ENCODE results near the gene OR4X1. TPM values are rescaled to one million over a fixed set of nuclear protein-coding genes. Genes with fewer than 3 reads are reported as not detected.

OR4X1 gene
- total and polyA plus RNA-seq, 2 donors (not counting 1 experiment from before 2014, with no cell fraction given) = not detected

GRCh38 chr11:48237727-48238126, 25.9 kb upstream of the OR4X1 start:
- H3K27ac Mint-ChIP-seq = no peak overlapping the region
- WGBS (ENCODE audit: insufficient coverage) = 78% methylated on average over 1 of the region's 3 CpGs
- no peaks in the 10 kb centered on the region for H3K9me3 Mint-ChIP-seq (ENCODE audit: insufficient read depth)

GRCh38 chr11:48242501-48242900, 21.2 kb upstream of the OR4X1 start:
- H3K4me3 Mint-ChIP-seq = no peak overlapping the region
- no peaks in the 10 kb centered on the region for H3K79me2 ChIP-seq (ENCODE audit: control insufficient read depth, insufficient read depth, low read length)
- no peak for TF ChIP-seq CTCF (IDR thresholded peaks at IDR 0.05)
- no peak for DNase-seq
- no peak overlapping the region for H2AFZ ChIP-seq (ENCODE audit: insufficient read depth, low read depth, low read length, poor library complexity, severe bottlenecking)
- POLR2A ChIA-PET = no interaction called here
- 56% methylated on average over 2 of the region's 3 CpGs for WGBS (ENCODE audit: insufficient coverage)
- no peak for ATAC-seq (ENCODE audit: low read depth)
- H3K27ac ChIP-seq (ENCODE audit: low read length in 2 of 2) = no peak overlapping the region
- no peak overlapping the region for H3K27ac Mint-ChIP-seq
- intact Hi-C loops (cut with micrococcal nuclease) = no loop called here
- no peak overlapping the region for H3K4me2 ChIP-seq (replicated peaks; ENCODE audit: low read depth, low read length, poor library complexity, severe bottlenecking)
- H3K4me1 ChIP-seq (ENCODE audit: control insufficient read depth in 2 of 2, insufficient read depth in 2 of 2, low read length in 2 of 2) = no peaks in the 10 kb centered on the region
- H3K9ac ChIP-seq (ENCODE audit: low read length) = no peak overlapping the region
- no peak overlapping the region for H3K4me3 ChIP-seq (ENCODE audit: control extremely low read depth in 1 of 5, extremely low read depth in 1 of 5, insufficient read depth in 1 of 5, low read depth in 2 of 5, low read length in 4 of 5)
- no peaks in the 10 kb centered on the region for H3K4me1 Mint-ChIP-seq
- no peaks in the 10 kb centered on the region for H3K36me3 ChIP-seq (replicated peaks in 1 of 2; ENCODE audit: control extremely low read depth in 1 of 2, control insufficient read depth in 1 of 2, extremely low read depth in 1 of 2, insufficient read depth in 2 of 2, low read length in 1 of 2)
- CTCF ChIA-PET = no interaction called here
- peaks cover 0 to 6% (median 3%) of the 10 kb centered on the region in 4 experiments for H3K27me3 ChIP-seq (replicated peaks in 1 of 4; ENCODE audit: control extremely low read depth in 1 of 4, control insufficient read depth in 3 of 4, insufficient read depth in 4 of 4, low read length in 3 of 4)
- no peaks in the 10 kb centered on the region for H3K9me3 ChIP-seq (ENCODE audit: control extremely low read depth in 1 of 3, control insufficient read depth in 2 of 3, insufficient read depth in 1 of 3, low read length in 2 of 3)
- no peaks in the 10 kb centered on the region for H3K9me3 Mint-ChIP-seq (ENCODE audit: insufficient read depth)
- peaks cover 43% of the 10 kb centered on the region for H3K27me3 Mint-ChIP-seq
- H4K20me1 ChIP-seq (ENCODE audit: control insufficient read depth, insufficient read depth, low read length, poor library complexity, severe bottlenecking) = no peaks in the 10 kb centered on the region

More at GRCh38 chr11:48237727-48238126, 25.9 kb upstream of the OR4X1 start:
- TF ChIP-seq CTCF (IDR thresholded peaks at IDR 0.05) (no peak), EZH2 (IDR thresholded peaks at IDR 0.05; ENCODE audit: borderline replicate concordance, insufficient read depth, low read depth, low read length, poor library complexity, severe bottlenecking) (no peak)
- no peaks in the 10 kb centered on the region for H3K4me1 Mint-ChIP-seq
- Histone ChIP-seq H3K79me2 (ENCODE audit: control insufficient read depth, insufficient read depth, low read length) (no peaks in the 10 kb centered on the region), H3K27me3 (replicated peaks in 1 of 4; ENCODE audit: control extremely low read depth in 1 of 4, control insufficient read depth in 3 of 4, insufficient read depth in 4 of 4, low read length in 3 of 4) (peaks cover 0 to 4% (median 1%) of the 10 kb centered on the region in 4 experiments), H3K9me3 (ENCODE audit: control extremely low read depth in 1 of 3, control insufficient read depth in 2 of 3, insufficient read depth in 1 of 3, low read length in 2 of 3) (peaks cover 0 to 5% (median 0%) of the 10 kb centered on the region in 3 donors), H2AFZ (ENCODE audit: insufficient read depth, low read depth, low read length, poor library complexity, severe bottlenecking) (no peak overlapping the region), H3K4me3 (ENCODE audit: control extremely low read depth in 1 of 5, extremely low read depth in 1 of 5, insufficient read depth in 1 of 5, low read depth in 2 of 5, low read length in 4 of 5) (no peak overlapping the region), H3K4me1 (ENCODE audit: control insufficient read depth in 2 of 2, insufficient read depth in 2 of 2, low read length in 2 of 2) (no peaks in the 10 kb centered on the region), H3K36me3 (replicated peaks in 1 of 2; ENCODE audit: control extremely low read depth in 1 of 2, control insufficient read depth in 1 of 2, extremely low read depth in 1 of 2, insufficient read depth in 2 of 2, low read length in 1 of 2) (no peaks in the 10 kb centered on the region), H3K9ac (ENCODE audit: low read length) (no peak overlapping the region), H3K4me2 (replicated peaks; ENCODE audit: low read depth, low read length, poor library complexity, severe bottlenecking) (no peak overlapping the region), H3K27ac (ENCODE audit: low read length in 2 of 2) (no peak overlapping the region), H4K20me1 (ENCODE audit: control insufficient read depth, insufficient read depth, low read length, poor library complexity, severe bottlenecking) (no peaks in the 10 kb centered on the region)
- no peak for ATAC-seq (ENCODE audit: low read depth)
- DNase-seq = no peak
- no peak overlapping the region for H3K4me3 Mint-ChIP-seq
- POLR2A ChIA-PET = no interaction called here
- CTCF ChIA-PET = no interaction called here
- intact Hi-C loops (cut with micrococcal nuclease) = no loop called here
- peaks cover 40% of the 10 kb centered on the region for H3K27me3 Mint-ChIP-seq

All from B cell (primary cell).